Hepatocyte (in vitro differentiated cells): ENCODE data around the gene ZNF586. TPM values are rescaled to one million over a fixed set of nuclear protein-coding genes. Genes with fewer than 3 reads are reported as not detected.

Experiments
- DNase-seq: peaks from one replicate; pipeline ENCODE4 v3.0.0-alpha.2; 2016; ENCODE audit warnings: low spot score
- H2AFZ ChIP-seq: fragments of 200-600 bp; sonication (generic); 2 replicates; pipeline ENCODE4 v1.6.0; 2016; ENCODE audit warnings: antibody characterized with exemption, mild to moderate bottlenecking
- H3K27ac ChIP-seq: fragments of 200-600 bp; sonication (generic); 2 replicates; pipeline ENCODE4 v1.5.1; 2016; ENCODE audit warnings: mild to moderate bottlenecking
- H3K27me3 ChIP-seq: fragments of 200-600 bp; sonication (generic); 2 replicates; pipeline ENCODE4 v1.6.1; 2016
- H3K36me3 ChIP-seq: fragments of 200-600 bp; sonication (generic); replicated peaks from 2 replicates; pipeline ENCODE4 v1.5.1; 2016; ENCODE audit warnings: low read depth; ENCODE audit not compliant: insufficient read depth
- H3K4me1 ChIP-seq: fragments of 200-600 bp; sonication (generic); 2 replicates; pipeline ENCODE4 v1.5.1; 2016; ENCODE audit warnings: mild to moderate bottlenecking, moderate library complexity; ENCODE audit not compliant: insufficient read depth
- H3K4me2 ChIP-seq: fragments of 200-600 bp; sonication (generic); 2 replicates; pipeline ENCODE4 v1.6.0; 2016
- H3K4me3 ChIP-seq: fragments of 200-600 bp; sonication (generic); 2 replicates; pipeline ENCODE4 v1.5.1; 2016; ENCODE audit warnings: mild to moderate bottlenecking
- H3K79me2 ChIP-seq: fragments of 200-600 bp; sonication (generic); 2 replicates; pipeline ENCODE4 v1.6.0; 2017; ENCODE audit warnings: mild to moderate bottlenecking
- H3K9me2 ChIP-seq: fragments of 200-600 bp; sonication (generic); replicated peaks from 2 replicates; pipeline ENCODE4 v1.6.0; 2017; ENCODE audit warnings: mild to moderate bottlenecking; ENCODE audit not compliant: insufficient read depth
- H3K9me3 ChIP-seq: fragments of 200-600 bp; sonication (generic); 2 replicates; pipeline ENCODE4 v1.5.1; 2016; ENCODE audit warnings: low read depth, mild to moderate bottlenecking
- H4K20me1 ChIP-seq: fragments of 200-600 bp; sonication (generic); 2 replicates; pipeline ENCODE4 v1.6.0; 2016; ENCODE audit warnings: mild to moderate bottlenecking; ENCODE audit not compliant: insufficient read depth, poor library complexity, severe bottlenecking
- EZH2 ChIP-seq: fragments of 200-600 bp; sonication (generic); IDR thresholded peaks from 2 replicates; pipeline ENCODE4 v1.6.1; 2016; ENCODE audit warnings: antibody characterized with exemption, mild to moderate bottlenecking, borderline replicate concordance
- EZH2phosphoT487 ChIP-seq: fragments of 200-600 bp; sonication (generic); IDR thresholded peaks from one replicate; pipeline ENCODE4 v1.6.1; 2018; ENCODE audit warnings: antibody characterized with exemption, mild to moderate bottlenecking, low read depth, moderate library complexity; ENCODE audit not compliant: unreplicated experiment, severe bottlenecking
- WGBS: methylation state at CpG from one replicate; pipeline ENCODE4 v1.1.6; 2016; ENCODE audit warnings: low lambda C conversion rate; ENCODE audit errors: missing lambda C conversion rate; 5-methylcytosine and 5-hydroxymethylcytosine counted together
- polyA plus RNA-seq: library from polyadenylated mRNA; unstranded; fragments of >200 nt; fragmentation: Nextera tagmentation; extraction: Ambion mirVana; gene quantifications from 2 replicates; pipeline ENCODE4 v1.2.1, GENCODE V29; 2016
- total RNA-seq: library from RNA; depleted of rRNA; stranded (reverse); fragments of >200 nt; gene quantifications from 2 replicates; pipeline ENCODE4 v1.2.3, GENCODE V29; 2014
- TF ChIP-seq, protein P1 (sequence below): fragments of 200-600 bp; sonication (generic); IDR thresholded peaks from 2 replicates; pipeline ENCODE4 v1.5.1; 2016; ENCODE audit warnings: antibody characterized with exemption, mild to moderate bottlenecking; ENCODE audit not compliant: poor library complexity

ZNF586 gene
- total and polyA plus RNA-seq, 2 experiments from 2014 or later = 11.2 to 22.5 TPM

- Histone ChIP-seq H3K4me2 (peak overlapping the region; percentile 76), H3K27ac (peak overlapping the region; percentile 90), H3K36me3 (no peaks in the 10 kb centered on the region), H4K20me1 (no peaks in the 10 kb centered on the region), H3K79me2 (peaks cover 50% of the 10 kb centered on the region), H3K27me3 (no peaks in the 10 kb centered on the region), H3K9me2 (no peaks in the 10 kb centered on the region), H3K4me3 (peak overlapping the region; percentile 70), H3K9me3 (no peaks in the 10 kb centered on the region), H3K4me1 (peaks cover 29% of the 10 kb centered on the region), H2AFZ (peak overlapping the region; percentile 45)
- 8% methylated on average over 13 of the region's 13 CpGs for WGBS
- TF ChIP-seq, protein P1, sequence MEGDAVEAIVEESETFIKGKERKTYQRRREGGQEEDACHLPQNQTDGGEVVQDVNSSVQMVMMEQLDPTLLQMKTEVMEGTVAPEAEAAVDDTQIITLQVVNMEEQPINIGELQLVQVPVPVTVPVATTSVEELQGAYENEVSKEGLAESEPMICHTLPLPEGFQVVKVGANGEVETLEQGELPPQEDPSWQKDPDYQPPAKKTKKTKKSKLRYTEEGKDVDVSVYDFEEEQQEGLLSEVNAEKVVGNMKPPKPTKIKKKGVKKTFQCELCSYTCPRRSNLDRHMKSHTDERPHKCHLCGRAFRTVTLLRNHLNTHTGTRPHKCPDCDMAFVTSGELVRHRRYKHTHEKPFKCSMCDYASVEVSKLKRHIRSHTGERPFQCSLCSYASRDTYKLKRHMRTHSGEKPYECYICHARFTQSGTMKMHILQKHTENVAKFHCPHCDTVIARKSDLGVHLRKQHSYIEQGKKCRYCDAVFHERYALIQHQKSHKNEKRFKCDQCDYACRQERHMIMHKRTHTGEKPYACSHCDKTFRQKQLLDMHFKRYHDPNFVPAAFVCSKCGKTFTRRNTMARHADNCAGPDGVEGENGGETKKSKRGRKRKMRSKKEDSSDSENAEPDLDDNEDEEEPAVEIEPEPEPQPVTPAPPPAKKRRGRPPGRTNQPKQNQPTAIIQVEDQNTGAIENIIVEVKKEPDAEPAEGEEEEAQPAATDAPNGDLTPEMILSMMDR = no peak
- no peak for TF ChIP-seq EZH2phosphoT487
- TF ChIP-seq EZH2 = no peak
- DNase-seq = peak; percentile 62
These were observed 44.5 kb downstream of the ZNF586 start for GRCh38 chr19:57813919-57814504.

- H4K20me1 ChIP-seq = no peaks in the 10 kb centered on the region
- peaks cover 44% of the 10 kb centered on the region for H3K79me2 ChIP-seq
- no peaks in the 10 kb centered on the region for H3K9me2 ChIP-seq
- peak within 1 kb of the TSS; percentile 70 for H3K4me3 ChIP-seq
- TF ChIP-seq, protein P1 = no peak
- H3K27ac ChIP-seq = peak within 1 kb of the TSS; percentile 90
- no peaks in the 10 kb centered on the region for H3K27me3 ChIP-seq
- peaks cover 29% of the 10 kb centered on the region for H3K4me1 ChIP-seq
- DNase-seq = peak; percentile 94
- WGBS = 3% methylated on average over 50 of the region's 50 CpGs
- H3K4me2 ChIP-seq = peak within 1 kb of the TSS; percentile 76
- peak within 1 kb of the TSS; percentile 45 for H2AFZ ChIP-seq
- no peaks in the 10 kb centered on the region for H3K36me3 ChIP-seq
- H3K9me3 ChIP-seq = no peaks in the 10 kb centered on the region
These were observed 45.2 kb downstream of the ZNF586 start, which contains the start of gene ZNF552 for GRCh38 chr19:57814505-57815246. Gene ZNF552, minus strand, starts transcription at chr19:57814913. Its CDS starts 170 bp downstream, at chr19:57814743.

DNA sequence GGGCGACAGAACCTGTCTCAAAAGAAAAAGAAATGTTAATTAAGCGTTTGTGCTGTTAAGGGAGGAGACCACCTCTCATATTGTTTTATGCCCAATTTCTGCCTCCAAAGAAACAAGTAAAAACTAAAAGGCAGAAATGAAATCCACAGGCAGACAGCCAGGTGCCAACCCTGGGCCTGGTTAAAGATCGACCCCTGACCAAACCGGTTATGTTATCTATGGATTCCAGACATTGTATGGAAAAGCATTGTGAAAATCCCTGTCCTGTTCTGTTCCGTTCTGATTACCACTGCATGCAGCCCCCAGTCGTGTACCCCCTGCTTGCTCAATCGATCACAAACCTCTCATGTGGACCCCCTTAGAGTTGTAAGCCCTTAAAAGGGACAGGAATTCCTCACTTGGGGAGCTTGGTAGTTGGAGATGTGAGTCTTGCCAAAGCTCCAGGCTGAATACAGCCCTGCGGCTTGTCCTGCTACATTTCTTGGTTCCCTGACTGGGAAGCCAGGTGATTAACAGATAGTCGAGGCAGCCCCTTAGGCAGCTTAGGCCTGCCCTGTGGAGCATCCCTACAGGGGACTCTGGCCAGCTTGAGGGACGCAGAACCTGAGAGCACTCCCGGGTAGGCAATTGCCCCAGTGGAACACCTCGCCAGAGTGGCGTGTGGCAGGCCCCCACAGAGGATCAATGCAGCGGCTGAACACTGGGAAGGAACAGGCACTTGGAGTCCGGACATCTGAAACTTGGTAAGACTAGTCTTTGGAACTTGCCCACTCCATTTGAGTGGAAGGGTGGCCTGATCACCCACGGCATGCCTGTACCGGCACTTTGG is 46.0 kb downstream of the ZNF586 start:
- no peaks in the 10 kb centered on the region for H3K9me2 ChIP-seq
- TF ChIP-seq, protein P1 = no peak
- TF ChIP-seq EZH2phosphoT487 = no peak
- TF ChIP-seq EZH2 = no peak
- peak overlapping the region; percentile 76 for H3K4me2 ChIP-seq
- peaks cover 21% of the 10 kb centered on the region for H3K4me1 ChIP-seq
- H3K4me3 ChIP-seq = no peak overlapping the region
- 70% methylated on average over 17 of the region's 17 CpGs for WGBS
- H3K27ac ChIP-seq = peak overlapping the region; percentile 74
- H3K9me3 ChIP-seq = no peaks in the 10 kb centered on the region
- no peaks in the 10 kb centered on the region for H3K36me3 ChIP-seq
- no peaks in the 10 kb centered on the region for H3K27me3 ChIP-seq
- H3K79me2 ChIP-seq = peaks cover 48% of the 10 kb centered on the region
- no peak for DNase-seq
- H4K20me1 ChIP-seq = no peaks in the 10 kb centered on the region
- no peak overlapping the region for H2AFZ ChIP-seq
